ENCODE measurements around the gene PRDM2. TPM values are rescaled to one million over a fixed set of nuclear protein-coding genes. Genes with fewer than 3 reads are reported as not detected.

Gene PRDM2
- total RNA-seq, 1 donor from 2014 or later, result 46.7 TPM

DNA sequence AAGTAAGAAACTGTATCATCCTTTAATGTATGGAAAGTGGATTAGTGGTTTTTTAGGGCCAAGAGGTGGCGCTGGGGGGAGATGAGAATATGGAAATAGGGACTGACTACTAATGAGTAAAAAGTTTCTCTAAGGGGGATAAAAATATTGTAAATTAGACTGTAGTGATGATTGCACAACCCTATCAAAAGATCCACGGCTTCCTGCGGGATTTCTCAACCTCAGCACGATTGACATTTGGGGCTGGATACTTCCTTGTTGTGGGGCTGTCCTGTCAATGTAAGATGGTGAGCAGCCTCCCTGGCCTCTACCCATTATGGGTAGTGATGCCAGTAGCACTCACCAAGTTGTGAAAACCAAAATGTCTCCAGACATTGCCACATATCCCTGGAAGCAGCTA is 36.0 kb upstream of the PRDM2 start:
- ATAC-seq, result peak; percentile 39
- Histone ChIP-seq H3K4me1 (no peaks in the 10 kb centered on the region), H3K36me3 (no peaks in the 10 kb centered on the region), H3K27ac (no peak overlapping the region), H3K9me3 (no peaks in the 10 kb centered on the region), H3K27me3 (no peaks in the 10 kb centered on the region), H3K4me3 (no peak overlapping the region)
- TF ChIP-seq, protein P1, sequence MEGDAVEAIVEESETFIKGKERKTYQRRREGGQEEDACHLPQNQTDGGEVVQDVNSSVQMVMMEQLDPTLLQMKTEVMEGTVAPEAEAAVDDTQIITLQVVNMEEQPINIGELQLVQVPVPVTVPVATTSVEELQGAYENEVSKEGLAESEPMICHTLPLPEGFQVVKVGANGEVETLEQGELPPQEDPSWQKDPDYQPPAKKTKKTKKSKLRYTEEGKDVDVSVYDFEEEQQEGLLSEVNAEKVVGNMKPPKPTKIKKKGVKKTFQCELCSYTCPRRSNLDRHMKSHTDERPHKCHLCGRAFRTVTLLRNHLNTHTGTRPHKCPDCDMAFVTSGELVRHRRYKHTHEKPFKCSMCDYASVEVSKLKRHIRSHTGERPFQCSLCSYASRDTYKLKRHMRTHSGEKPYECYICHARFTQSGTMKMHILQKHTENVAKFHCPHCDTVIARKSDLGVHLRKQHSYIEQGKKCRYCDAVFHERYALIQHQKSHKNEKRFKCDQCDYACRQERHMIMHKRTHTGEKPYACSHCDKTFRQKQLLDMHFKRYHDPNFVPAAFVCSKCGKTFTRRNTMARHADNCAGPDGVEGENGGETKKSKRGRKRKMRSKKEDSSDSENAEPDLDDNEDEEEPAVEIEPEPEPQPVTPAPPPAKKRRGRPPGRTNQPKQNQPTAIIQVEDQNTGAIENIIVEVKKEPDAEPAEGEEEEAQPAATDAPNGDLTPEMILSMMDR (IDR thresholded peaks at IDR 0.05), result no peak
- DNase-seq, result no peak
- intact Hi-C loops (cut with DNase I), result loop anchor here (5.0 kb wide), 1 partner anchor 298 kb away; no protein-coding TSS in a partner anchor

DNA sequence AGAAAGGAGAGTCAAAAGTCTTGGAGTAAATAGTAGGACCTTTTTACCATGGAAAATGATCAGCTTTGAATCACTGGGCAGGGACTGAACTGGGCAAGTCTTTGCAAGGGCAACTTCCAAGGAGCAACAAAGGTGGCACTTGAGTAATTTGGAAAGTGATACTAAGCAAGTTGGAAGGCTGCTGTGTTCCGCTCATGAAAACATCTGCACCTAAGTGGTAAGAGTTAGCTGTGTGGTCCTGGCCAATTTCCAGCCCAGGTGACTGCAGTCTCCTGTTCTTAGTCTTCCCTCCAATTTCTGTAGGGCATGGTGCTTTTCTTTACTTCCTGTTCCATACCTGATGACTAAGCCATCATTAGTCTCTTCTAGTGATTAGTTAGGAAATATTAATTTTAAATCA is 35.5 kb upstream of the PRDM2 start:
- DNase-seq (no peak), ATAC-seq (no peak)
- H3K9me3 ChIP-seq, result no peaks in the 10 kb centered on the region
- no peak overlapping the region for H3K27ac ChIP-seq
- no peaks in the 10 kb centered on the region for H3K36me3 ChIP-seq
- no peak overlapping the region for H3K4me3 ChIP-seq
- H3K27me3 ChIP-seq, result no peaks in the 10 kb centered on the region
- intact Hi-C loops (cut with DNase I), result loop anchor here (5.0 kb wide), 1 partner anchor 298 kb away; no protein-coding TSS in a partner anchor
- TF ChIP-seq, protein P1 (IDR thresholded peaks at IDR 0.05), result no peak
- no peaks in the 10 kb centered on the region for H3K4me1 ChIP-seq

DNA sequence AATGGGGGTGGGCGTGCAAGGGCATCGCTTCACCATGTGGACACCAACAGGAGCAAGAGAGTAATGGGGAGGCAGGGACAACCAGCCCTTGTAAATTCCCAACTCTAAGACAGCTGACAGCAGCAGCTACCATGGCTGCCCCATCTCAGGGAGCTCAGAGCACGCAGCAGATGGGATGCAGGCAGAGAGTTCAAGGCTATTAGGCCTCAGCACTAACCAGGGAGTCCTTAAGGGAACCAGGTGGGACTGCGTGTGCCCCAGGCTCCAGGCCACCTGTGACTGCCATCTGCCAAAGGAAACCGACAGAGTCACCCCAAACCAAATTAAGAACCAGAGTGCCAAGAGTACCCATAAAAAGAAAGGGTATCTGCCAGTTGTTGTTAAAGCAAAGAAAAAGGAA is 33.7 kb upstream of the PRDM2 start:
- TF ChIP-seq, protein P1 (IDR thresholded peaks at IDR 0.05), result no peak
- ATAC-seq (no peak), DNase-seq (no peak)
- Histone ChIP-seq H3K27ac (no peak overlapping the region), H3K36me3 (no peaks in the 10 kb centered on the region), H3K27me3 (no peaks in the 10 kb centered on the region), H3K4me1 (no peaks in the 10 kb centered on the region), H3K9me3 (no peaks in the 10 kb centered on the region), H3K4me3 (no peak overlapping the region)
- intact Hi-C loops (cut with DNase I), result no loop called here

DNA sequence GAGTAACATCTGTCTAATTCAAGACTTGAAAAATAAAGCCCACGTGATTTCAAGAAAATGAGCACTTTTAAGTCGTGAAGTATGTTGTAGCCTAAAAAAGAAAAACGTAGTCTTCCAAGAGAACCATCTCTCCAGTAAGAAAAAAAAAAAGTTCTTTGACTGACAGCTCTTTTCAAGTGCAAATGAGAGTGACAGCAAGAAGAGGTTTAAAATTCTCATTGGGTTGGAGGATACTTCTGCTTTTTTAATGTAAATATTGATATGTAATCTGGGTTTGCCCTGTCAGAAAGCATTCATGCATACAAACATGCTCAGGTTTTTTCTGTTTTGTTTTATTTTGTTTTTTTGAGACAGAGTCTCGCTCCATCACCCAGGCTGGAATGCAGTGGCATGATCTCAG is 32.3 kb upstream of the PRDM2 start:
- Histone ChIP-seq H3K27me3 (no peaks in the 10 kb centered on the region), H3K36me3 (no peaks in the 10 kb centered on the region), H3K4me3 (no peak overlapping the region), H3K9me3 (no peaks in the 10 kb centered on the region), H3K4me1 (no peaks in the 10 kb centered on the region), H3K27ac (no peak overlapping the region)
- intact Hi-C loops (cut with DNase I), result no loop called here
- no peak for ATAC-seq
- TF ChIP-seq, protein P1 (IDR thresholded peaks at IDR 0.05), result no peak
- DNase-seq, result no peak

DNA sequence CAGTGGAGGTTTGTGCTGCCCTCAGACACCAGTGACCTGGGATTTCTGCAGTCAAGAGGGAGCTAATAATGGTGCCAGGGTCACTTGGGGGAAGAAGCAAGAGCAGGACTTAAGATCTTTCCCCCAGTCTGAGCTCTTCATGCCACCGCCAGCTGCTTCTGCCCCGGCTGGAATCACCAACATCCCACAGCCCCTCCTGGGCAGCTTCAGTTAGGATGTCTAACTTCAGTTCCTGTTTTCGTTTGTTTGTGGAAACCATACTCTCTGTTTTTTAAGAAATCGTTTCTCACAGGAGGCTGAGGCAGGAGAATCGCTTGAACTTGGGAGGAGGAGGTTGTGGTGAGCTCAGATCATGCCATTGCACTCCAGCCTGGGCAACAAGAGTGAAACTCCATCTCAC is 25.6 kb upstream of the PRDM2 start:
- Histone ChIP-seq H3K36me3 (no peaks in the 10 kb centered on the region), H3K27ac (no peak overlapping the region), H3K4me3 (no peak overlapping the region), H3K27me3 (peaks cover 4% of the 10 kb centered on the region), H3K4me1 (no peaks in the 10 kb centered on the region), H3K9me3 (no peaks in the 10 kb centered on the region)
- no peak for DNase-seq
- TF ChIP-seq, protein P1 (IDR thresholded peaks at IDR 0.05), result no peak
- intact Hi-C loops (cut with DNase I), result no loop called here
- ATAC-seq, result no peak

DNA sequence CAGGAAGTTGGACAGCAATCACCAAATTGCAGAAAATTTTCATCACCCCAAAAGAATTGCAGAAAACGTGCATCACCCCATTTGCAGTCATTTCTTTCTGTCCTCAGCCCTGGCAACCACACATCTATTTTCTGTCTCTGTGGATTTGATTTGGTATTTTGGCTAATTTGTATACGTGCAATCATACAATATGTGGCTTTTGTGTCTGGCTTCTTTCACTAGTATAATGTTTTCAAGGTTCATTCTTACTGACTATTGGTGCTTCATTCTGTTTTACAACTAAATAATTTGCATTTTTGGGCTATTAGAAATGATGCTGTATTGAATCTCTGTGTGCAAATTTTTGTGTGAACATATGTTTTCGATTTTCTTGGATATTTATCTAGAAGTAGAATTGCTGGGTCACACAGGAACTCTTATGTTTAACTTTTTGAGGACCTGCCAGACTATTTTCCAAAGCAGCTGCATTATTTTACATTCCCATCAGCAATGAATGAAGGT is 24.8 kb upstream of the PRDM2 start:
- intact Hi-C loops (cut with DNase I), result no loop called here
- no peak for DNase-seq

More for the DNA sequence above, 24.8 kb upstream of the PRDM2 start:
- no peak overlapping the region for H3K27ac ChIP-seq
- TF ChIP-seq, protein P1 (IDR thresholded peaks at IDR 0.05), result no peak
- no peaks in the 10 kb centered on the region for H3K9me3 ChIP-seq
- no peak overlapping the region for H3K4me3 ChIP-seq
- H3K4me1 ChIP-seq, result no peaks in the 10 kb centered on the region
- ATAC-seq, result no peak
- H3K36me3 ChIP-seq, result no peaks in the 10 kb centered on the region
- peaks cover 4% of the 10 kb centered on the region for H3K27me3 ChIP-seq

Data from upper lobe of right lung (tissue), 1 donor.